ENCODE results near the gene SUPT3H.
A peak's percentile ranks its signal among the peaks of the same experiment; 100 is the strongest.
"Not testable (repeated sequence)": the region's sequence is repeated elsewhere in the genome, so short reads cannot be mapped to it uniquely, and the experiment has no call there.

SUPT3H gene

DNA sequence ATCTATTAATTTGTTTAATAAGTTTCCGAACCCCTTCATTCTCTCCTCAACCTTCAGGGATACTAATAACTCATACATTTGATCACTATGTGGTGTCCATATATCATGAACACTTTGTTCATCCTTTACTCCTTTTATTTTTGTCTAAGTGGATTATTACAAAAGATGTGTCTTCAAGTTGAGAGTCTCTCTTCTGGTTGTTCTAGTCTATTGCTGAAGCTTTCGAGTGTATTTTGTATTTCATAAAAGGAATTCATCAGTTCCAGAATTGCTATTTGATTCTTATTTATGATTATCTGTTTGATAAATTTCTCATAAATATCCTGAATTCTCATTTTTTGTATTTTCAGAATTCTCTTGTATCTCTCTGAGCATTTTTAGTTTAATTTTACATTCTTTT lies 146.1 kb downstream of the SUPT3H start:
- DNase-seq: no peak

DNA sequence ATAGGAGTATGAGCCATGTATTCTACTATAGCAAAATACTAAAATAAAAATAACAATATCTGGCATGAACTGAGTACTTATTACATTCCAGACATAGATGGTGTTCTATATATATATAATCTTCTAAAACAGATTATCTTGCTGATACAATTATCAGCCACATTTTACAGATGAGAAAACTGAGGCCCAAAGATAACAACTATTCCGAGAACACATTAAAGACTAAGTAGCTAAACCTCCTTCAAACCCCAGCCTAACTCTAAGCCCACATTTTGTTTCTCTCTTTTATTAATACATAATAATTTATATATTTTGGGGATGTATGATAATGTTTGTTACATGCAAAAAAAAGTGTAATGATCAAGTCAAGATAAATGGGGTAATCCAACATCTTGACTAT lies 148.3 kb downstream of the SUPT3H start:
- DNase-seq: no peak

DNA sequence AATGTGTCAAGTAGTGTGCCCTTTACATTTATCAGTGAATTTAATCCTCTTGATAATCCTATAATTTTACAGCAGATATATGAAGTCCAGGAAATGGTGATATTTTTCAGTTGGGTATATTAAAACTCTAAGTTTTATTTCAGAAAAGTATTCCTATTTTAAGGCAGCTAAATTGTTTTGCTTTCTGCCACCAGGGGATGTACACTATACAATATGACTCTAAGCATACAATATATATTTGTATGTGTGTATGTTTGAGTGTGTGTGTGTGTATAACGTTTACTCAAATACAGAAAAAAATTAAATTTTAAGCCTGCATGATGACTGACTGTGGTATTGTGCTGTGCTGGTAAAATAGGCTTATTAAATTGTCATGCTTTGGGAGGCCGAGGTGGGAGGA lies 151.7 kb downstream of the SUPT3H start:
- DNase-seq: no peak

DNA sequence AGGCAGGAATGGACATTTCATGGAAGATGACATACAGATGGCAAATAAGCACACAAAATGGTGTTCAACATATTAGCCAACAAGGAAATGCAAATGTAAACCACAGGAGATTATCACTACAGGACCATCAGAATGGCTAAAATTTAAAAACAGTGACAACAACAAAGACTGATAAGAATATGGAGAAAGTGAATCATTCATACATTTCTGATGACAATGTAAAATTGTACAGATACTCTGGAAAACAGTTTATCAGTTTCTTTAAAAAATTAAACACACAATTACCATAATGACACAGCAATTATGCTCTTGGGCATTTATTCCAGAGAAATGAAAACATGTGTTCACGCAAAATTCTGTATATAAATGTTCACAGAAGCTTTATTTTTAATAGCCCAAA lies 155.4 kb downstream of the SUPT3H start:
- no peak for DNase-seq

DNA sequence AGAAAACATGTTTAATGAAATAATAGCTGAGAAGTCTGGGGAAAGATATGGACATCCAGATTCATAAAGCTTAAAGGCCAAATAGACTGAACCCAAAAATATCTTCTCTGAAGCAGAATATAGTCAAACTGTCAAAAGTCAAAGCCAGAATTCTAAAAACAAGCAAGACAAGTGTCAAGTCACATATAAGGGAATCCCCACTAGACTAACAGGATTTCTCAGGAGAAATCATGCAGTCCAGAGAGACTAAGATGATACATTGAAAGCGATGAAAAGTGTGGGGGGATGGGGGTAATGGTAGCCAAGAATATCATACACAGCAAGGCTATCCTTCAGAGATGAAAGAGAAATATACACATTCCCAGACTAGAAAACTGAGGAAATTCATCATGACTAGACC lies 162.0 kb downstream of the SUPT3H start:
- DNase-seq: no peak

DNA sequence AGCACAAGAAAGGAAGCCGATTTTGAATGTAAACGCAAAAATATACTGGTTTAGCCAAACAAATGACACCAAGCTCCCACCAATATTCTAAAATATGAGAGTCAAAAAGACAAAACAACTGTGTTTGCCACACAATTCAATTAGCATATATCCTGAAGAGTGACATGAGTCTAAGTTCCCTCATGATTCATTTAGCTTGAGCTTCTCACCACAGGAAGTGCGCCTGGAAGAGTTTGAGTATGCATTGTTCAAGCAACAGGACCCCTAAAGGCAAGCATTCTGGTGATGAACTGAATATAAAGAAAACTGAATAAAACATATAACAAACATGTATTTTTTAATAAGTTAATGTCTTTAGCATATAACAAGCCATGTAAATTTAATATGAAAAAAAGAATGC lies 164.8 kb downstream of the SUPT3H start:
- no peak for DNase-seq

DNA sequence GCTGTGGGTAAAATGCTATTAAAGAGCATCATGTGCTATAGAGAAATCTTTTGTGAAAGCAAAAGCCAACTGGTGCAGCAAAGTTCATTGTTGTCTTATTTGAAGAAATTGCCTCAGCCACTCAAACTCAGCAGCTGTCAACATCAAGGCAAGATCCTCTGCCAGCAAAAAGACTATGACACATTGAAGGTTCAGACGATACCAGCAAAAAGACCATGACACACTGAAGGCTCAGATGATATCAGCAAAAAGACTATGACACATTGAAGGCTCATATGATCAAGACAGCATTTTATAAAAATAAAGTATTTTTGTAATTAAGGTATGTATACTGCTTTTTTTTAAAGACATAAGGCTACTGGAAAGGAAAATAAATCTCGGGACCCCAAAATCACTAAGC lies 168.0 kb downstream of the SUPT3H start:
- DNase-seq: peak; percentile 25

DNA sequence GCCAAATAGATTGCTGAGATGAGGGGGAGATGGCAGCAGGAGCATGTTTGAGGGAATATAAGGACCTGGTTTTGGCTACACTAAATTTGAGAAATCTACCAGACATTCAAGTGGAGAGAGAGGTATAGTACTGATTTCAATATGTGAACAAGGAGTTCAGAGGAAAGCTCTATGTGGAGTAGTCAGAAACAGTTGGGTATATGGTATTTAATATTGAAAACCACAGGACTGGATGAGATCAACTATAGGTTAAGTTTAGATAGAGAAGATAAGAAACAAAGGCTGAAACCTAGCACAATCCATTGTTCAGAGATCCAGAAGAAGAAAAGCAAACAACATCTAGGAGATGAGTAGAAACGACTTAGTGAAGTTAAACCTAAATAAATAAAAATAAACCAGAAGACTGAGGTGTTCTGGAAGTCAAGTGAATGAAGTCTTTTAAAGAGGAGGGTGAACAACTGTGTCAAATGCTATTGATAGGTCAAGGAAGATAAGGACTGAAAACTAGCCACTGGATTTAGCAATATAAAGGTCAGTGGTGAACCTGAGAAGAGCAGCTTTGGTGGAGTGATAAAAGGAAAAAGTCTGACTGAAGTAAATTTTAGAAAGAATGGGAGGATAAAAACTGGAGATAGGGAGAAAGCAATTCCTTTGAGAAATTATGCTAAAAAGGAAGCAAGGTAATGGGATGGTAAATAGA lies 170.8 kb downstream of the SUPT3H start:
- DNase-seq: no peak

DNA sequence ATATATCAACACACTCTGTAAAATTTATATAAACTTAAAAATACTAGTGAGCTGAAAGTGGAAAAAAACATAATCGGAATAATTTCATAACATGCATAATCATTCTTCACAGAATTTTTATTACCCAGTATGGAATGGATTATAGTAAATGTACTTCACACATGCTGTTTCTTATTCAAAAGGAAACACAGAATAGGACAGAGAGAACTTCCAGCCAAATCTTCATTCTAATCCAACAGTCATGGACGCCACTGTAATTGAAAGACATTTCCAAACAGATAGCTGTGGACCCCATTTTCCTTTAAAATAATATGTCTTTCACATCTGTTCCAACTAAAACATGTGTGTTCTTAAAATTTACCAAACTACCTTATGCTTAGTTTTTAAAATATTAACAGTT lies 176.2 kb downstream of the SUPT3H start:
- no peak for DNase-seq

DNA sequence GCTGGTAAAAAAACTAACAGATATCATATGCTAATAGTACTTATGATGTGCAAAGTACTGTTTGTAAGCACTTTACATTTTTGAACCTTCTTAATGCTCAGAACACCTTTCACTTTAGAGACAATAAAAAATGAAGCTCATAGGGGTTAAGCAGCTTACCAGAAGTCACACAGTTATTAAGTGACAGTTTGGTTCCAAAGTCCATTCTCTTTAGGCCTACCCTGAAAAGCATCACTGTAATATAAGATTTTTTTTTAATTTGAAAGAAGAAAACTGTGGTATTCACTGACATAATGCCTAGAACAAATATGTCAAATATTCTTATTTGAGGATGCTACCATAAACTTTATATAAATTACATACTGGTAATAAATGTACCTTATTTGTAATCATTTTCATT lies 177.2 kb downstream of the SUPT3H start:
- DNase-seq: no peak

DNA sequence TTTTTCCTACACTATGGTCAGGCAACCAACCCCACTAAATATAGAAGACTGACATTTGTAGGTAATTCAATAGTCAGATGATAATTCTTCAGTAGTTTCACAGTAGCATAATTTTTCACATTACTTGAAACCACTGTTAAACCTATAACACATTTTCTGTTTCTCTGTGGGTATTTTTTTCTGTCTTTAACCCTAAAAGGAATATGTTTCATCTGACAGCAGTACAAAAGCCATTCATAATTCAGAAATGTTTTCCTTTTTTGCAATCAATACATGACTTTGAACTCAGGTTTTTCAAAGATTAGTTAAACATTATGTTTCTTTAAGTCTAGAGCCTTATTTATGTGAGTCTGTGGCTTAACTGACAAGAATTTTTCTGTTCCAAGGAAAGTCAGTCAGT lies 178.2 kb downstream of the SUPT3H start:
- no peak for DNase-seq

DNA sequence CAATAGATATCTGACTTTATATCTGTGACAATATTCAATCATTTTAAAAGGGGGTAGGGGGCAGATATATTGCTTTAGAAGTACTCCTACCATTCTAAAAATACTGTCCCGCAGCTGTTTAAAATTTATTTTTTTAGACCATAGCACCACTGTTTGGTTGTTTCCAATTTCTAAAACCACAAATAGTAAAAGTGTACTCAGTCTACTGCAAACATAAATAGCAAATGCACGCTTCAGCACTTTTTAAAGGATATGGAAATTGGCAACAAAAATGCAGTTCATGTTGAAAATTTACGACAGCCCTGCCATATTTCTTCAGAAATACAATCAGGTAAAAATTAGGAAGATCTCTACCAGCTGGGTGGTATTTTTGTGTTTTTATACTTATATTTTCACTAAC lies 181.6 kb downstream of the SUPT3H start:
- DNase-seq: no peak

DNA sequence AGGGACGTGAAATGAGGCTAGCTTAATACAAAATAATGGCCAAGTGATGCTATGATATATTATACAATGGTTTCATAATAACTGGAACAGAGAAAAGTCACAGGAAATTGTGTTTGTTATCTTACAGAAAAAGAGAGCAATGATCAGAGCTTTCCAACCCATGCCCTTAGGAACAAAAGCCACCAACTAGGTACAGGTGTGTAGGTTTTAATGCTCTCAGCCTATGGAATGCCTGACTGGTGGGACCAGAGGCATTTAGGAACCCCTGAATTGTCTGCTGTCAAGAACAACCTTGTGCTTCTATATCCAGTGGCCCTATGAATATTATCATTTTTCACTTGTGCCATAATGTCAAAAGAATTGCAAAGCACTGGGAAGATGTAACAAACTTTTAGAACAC lies 182.6 kb downstream of the SUPT3H start:
- no peak for DNase-seq

DNA sequence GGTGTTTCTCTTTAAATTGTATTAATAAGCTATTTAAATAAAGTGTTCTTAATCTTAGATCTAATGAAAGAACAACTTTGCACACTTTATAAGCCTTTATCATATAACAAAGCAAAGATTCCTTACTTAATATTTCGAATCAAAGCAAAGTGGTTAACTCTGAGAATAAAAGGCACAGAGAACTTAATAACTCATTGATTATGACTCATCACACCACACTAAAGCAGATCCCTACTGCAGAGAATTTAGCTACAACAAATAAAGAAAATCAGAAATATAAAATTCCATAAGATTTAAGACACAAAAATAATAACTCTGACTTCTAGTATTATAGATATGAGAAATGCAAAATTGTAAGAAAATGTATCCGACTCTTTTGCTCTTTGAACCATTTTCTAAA lies 185.2 kb downstream of the SUPT3H start:
- peak; percentile 17 for DNase-seq

DNA sequence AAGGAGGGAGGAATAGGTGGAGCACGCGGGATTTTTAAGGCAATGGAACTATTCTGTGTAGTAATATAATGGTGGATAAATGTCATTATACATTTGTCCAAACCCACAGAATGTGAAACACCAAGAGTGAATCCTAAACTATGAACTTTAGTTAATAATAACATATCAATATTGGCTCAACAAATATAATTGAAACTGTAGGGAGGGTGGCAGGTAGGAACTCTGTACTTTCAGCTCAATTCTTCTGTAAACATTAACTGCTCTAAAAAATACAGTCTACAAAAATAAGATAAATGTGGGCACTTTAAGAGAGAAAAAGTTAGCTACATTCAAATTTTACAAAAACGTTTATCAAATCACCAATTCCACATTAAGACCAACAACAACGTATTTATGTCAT lies 186.3 kb downstream of the SUPT3H start:
- DNase-seq: no peak

DNA sequence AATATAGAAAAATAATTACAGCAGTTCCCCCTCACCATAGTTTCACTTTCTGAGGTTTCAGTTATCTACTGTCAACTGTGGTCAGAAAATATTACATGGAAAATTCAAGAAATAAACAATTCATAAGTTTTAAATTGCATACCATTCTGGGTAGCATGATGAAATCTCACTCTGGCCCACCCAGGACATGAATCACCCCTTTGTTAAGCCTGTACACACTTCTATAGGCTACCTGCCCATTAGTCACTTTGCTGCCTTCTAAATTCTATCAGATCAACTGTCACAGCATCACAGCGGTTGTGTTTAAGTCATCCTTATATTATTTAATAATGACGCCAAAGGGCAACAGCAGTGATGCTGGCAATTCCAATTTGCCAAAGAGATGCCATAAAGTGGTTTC lies 189.9 kb downstream of the SUPT3H start:
- peak; percentile 73 for DNase-seq

DNA sequence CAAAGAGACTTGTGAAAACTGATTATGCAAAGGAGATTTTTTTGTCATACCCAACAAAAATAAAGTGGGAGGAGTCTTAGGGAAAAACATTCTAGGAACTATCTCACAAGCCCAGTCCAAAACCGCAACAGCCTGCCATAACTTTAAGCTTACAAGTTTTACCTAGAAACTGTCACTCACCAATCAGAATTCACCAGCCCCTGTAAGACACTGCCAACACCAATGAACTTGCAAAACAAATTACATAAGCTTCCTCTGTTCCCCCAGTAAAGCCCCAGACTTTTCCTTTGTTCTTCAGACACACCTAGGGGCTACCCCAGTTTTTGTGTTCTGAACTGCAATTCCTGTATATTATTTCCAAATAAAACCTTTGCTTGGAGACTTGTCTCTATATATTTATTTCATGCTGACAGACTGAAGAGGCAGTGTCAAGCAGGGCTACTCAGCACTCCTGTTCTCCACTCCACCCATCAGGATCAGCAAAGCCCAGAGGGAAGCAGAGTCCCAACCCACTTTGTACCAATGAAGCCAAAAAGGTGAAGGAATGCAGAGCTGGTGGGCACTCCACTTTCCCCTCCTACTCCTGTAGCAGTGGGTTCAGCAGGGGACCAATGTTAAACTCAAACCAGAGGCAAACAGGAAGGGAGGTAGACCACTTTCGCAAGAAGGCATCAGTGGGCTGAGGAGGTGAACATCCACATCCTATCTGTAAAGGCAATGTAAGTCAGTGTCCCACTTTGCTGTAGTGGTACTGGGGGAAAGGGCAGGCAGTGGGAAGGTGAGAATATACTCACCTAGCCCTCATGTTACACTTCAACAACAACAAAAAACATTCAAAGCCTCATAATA lies 192.1 kb downstream of the SUPT3H start:
- no peak for DNase-seq

DNA sequence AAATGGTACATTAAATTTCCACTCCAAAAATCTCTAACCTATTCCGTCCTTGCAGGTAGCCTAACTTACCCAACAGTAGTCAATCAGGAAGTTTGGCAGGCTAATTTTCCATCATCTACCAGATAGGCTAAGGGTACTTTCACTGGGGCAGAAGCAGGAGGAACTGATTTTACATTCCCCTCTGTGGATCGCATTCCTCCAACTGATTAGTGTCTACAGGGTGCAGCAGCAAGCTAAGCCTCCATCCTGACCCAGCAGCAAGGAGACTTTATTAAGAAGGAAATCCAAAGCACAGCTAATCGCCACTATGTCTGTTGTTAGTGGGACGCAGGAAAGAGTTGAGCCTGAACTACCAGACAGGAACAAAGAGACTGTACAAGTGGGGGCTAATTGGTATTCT lies 192.8 kb downstream of the SUPT3H start:
- no peak for DNase-seq

DNA sequence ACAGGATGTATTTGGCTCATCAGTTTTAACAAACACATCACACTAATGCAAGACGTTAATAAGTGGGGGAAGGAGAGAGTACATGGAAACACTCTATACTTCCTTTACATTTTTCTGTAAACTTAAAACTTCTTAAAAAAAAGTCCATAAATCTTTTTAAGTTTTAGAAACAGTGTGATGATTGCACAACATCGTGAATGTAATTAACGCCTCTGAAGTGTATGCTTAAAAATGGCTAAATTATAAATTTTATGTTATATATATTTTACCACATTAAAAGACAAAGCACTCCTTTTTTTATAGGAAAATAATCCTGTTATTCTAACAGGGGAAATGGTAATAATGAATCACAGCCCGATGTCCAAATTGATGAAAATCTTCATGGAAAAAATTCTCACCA lies 193.7 kb downstream of the SUPT3H start:
- no peak for DNase-seq

DNA sequence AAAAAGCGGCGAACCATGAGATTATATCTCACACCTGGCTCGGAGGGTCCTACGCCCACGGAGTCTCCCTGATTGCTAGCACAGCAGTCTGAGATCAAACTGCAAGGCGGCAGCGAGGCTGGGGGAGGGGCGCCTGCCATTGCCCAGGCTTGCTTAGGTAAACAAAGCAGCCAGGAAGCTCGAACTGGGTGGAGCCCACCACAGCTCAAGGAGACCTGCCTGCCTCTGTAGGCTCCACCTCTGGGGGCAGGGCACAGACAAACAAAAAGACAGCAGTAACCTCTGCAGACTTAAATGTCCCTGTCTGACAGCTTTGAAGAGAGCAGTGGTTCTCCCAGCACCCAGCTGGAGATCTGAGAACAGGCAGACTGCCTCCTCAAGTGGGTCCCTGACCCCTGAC lies 201.4 kb downstream of the SUPT3H start:
- not testable (repeated sequence) for DNase-seq

DNA sequence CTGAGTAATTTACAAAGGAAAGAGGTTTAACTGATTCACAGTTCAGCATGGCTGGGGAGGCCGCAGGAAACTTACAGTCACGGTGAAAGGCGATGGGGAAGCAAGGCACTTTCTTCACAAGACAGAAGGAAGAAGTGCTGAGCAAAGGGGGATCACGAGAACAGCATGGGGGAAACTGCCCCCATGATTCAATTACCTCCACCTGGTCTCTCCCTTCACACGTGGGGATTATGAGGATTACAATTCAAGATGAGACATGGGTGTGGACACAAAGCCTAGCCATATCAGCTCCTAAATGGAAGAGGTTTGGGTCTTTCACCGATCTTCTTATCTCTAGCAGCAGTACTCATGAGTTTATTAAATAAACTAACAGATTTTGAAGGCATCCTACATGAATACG lies 202.5 kb downstream of the SUPT3H start:
- no peak for DNase-seq

DNA sequence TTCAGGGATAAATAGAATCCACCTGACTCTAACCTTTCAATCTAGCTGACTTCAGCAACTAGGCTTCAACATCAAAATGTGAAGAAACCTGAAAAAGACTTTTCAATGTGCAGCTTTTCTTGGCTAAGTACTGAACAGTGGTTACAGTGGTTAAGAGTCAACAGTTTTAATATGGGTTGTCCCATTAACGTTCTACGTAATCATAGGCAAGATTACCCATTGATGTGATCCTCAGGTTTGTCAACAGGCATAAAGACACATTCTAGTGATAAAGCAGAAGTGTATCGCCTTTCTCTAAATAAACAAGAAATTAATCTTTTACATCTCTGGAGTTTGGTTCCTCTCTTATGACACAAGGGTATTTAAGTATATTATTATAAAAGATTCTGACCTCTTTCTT lies 203.7 kb downstream of the SUPT3H start:
- no peak for DNase-seq

DNA sequence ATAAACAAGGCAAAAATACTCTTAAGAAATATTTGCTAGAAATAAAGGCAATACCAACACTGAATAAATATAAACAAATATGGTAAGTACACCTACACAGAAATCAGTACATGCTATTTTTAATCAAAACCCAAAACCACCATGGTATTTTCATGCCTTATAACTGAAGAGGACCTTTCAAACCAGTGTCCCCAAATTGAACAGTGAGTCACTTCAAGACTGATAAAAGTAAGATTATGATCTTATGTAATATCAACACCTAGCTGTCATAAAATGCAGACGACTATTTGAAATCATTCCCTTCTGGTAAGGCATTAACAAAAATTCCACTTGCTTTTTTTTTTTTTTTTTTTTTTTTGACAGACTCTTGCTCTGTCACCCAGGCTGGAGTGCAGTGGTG lies 206.4 kb downstream of the SUPT3H start:
- no peak for DNase-seq

DNA sequence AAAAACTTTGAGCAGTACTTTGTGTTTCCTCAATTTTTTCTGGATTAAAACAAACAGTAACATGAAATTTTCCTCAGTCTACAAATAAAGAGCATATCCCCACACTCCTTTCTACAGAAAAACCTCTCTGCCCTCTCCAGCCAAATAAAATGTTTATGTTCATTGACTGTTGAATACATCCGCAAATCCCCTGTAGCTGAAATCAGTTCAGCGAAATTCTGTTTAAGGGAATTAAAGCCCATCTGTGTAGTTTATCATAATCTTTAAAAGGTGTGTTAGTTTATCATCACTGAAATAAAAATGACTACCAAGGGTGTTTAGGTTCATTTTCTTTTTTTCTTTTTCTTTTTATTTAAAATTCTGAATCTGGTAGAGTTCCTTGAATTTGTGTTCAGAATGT lies 207.4 kb downstream of the SUPT3H start:
- no peak for DNase-seq

DNA sequence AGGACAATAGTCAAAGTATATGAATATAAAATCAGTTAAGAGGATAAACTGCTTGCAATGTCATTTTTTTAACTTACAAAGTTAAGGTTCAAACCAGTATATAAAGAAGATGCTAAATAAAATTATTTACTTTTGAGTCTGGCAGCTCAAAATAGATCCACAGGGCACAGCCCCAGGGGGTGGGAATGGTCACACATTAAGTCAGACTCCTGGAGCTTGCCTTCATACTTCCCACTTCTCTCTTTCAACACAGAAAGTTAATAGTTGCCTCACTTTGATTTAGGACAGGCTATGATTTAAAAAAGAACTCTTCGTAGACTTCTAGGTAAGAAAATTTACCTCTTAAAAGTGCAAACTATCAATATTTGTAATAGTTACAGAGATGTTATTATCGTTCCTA lies 207.9 kb downstream of the SUPT3H start:
- no peak for DNase-seq

Data from HCEC 1CT (cell line).